T-helper 2 cell (primary cell): ENCODE data around the gene CPSF3.
"Not testable (repeated sequence)": the region's sequence is repeated elsewhere in the genome, so short reads cannot be mapped to it uniquely, and the experiment has no call there.

Experiments
- DNase-seq, 5 experiments: peaks; one replicate each; pipeline versions ENCODE4 v3.0.0 to v3.0.0-alpha.2; 2012 to 2022

CPSF3 gene

DNA sequence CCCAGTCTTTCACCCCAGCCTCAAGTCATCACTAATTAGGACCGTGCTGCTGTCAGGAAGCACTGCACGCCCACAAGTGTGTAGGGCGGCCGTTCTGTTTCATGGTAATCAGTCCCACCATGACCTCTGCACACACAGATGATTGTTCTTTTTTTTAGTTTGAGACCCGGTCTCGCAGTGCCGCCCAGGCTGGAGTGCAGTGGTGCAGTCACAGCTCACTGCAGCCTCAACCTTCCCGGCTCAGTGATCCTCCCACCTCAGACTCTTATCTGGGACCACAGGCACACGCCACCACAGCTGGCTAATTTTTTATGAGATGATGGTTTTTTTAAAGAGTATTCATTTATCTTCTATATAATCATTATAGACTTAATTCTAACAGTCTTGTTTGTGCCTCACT is 49.1 kb downstream of the CPSF3 start:
- no peak for DNase-seq

DNA sequence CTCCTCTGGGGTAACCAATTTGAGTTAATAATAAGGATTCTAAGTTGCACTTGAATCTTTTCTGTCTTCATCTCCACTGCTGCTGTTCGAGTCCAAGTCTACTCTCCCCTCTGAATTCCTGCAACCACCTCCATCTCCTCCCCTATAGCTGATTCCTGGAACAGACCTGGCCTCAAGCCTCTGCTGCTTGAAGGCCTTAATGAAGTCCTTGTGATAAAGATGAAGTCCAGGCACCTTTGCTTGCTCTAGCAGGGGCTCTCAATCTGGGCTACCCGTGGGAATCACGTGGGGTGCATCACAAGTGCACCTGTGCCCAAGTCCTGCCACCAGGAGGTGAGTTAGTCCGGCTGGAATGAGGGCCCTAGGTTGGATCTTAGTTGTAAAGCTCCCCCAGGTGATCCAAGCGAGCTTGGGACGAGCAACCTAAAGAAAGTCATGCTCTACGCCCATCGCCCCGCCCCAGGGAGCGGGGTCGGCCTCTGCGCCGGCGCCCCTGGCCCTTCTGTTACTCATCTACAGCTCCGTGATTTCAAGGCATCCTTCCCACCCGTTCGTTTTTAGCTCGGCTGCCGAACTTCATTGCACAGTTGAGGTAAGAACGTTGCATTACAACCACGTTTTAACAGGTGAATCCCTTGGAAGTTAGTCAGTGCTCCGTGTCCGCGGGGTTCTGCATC is 50.0 kb downstream of the CPSF3 start:
- DNase-seq = peak in 3 of 5 experiments; percentile 9 to 38 (median 16)

DNA sequence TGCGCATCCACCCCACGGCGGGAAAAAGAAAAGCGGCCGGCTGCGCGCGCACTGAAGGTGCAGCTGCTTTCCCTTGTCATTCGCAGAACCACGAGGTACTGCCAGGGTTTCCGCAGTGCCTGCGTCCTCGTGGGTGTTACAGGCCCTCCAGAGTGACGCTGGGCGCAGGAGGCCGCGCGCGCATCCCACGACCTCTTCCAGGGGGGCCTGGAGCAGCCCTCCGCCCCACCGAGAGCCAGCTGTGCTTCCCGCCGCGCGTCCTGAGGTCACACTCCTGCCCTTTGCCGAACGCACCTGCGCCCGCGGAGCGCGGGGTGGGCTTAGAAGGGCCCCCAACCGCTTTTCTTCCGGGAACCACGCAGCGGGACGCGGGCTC is 50.5 kb downstream of the CPSF3 start:
- DNase-seq = peak; percentile 39 to 70 (median 54)

DNA sequence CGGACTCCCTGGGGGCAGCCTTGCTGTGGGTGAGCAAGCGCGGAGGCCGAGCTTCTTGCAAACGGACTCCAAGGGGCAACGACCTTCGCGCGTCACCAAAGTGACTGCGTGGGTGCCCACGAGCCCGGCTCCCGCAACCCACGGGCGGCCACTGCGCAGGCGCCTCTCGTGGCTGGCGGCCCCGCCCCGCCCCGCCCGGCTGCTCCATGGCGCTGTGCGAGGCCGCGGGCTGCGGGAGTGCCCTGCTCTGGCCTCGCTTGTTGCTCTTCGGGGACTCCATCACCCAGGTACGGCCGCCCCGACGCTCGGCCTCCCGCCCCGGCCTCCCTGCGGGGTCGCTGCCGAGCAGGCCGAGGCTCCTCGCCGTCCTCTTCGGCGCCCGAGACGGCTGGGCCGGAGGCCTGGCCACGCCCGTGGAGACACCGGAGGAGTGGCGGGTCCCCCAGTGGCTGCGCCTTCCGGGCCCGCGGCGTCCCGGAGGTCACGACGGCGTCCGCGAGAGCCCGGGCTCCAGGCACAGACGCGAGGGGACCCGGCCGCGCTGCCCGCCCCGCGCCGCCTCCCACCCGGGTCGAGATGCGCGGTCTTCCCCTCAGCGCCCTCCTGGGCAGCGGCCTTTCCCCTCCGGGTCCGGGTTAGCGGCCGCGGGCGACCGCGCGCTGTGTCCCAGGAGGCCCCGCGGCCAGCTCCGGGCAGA is 51.1 kb downstream of the CPSF3 start, which contains the start of gene IAH1:
Gene IAH1 (plus strand): TSS at position 191 of the 697 bp plus-strand sequence. CDS start 16 bp downstream, at position 207.
- DNase-seq = peak; percentile 58 to 77 (median 69)

DNA sequence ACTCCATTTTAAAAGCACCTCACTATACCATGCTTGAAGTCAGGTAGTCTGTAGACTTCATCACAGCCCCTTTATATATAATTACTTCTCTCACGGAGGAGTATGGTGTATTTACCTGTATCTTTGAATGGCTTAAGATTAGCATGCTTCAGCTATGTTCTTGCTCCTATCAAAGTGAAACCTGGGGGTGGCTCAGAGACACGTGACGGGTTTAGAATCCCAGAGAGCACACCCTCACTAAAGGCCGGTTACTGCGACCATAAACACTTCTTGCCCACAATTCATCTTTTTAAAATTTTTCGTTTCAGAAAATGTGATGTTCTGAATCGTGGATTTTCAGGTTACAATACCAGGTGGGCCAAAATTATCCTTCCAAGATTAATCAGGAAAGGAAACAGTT is 54.5 kb downstream of the CPSF3 start:
- DNase-seq = peak in 1 of 5 experiments; percentile 22

DNA sequence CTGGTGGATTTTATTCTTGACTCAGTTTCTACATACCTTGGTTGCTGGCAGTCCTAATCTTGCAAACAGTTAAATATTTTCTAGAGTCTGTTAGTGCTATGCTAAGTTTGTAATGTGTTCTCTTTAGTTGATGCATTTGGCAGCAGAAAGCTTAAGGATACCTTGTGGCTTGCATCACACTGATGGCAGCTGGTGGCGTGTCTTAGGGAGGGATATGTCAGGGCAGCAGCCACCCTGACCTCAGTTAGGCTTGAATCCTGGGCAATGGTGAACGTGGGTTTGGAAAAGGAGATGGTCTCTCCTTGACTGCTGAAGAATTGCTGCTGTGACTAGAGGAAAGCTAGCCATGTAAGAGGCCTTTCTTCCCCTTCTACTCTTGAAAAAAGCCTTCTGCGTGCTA is 55.1 kb downstream of the CPSF3 start:
- DNase-seq = no peak

DNA sequence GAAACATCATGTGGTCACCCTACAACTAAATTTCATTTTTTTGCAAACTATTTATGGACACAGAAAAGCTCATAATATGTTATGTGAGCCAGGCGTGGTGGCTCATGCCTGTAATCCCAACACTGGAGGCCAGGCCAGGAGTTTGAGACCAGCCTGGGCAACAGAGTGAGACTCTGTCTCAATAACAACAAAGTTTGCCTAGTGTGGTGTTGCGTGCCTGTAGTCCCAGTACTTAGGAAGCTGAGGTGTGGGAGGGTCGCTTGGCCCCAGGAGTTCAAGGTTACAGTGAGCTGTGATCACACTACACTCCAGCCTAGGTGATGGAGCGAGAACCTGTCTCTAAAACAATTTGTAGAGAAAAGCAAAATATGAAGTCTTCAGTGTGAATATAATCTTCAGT is 56.7 kb downstream of the CPSF3 start:
- no peak for DNase-seq

DNA sequence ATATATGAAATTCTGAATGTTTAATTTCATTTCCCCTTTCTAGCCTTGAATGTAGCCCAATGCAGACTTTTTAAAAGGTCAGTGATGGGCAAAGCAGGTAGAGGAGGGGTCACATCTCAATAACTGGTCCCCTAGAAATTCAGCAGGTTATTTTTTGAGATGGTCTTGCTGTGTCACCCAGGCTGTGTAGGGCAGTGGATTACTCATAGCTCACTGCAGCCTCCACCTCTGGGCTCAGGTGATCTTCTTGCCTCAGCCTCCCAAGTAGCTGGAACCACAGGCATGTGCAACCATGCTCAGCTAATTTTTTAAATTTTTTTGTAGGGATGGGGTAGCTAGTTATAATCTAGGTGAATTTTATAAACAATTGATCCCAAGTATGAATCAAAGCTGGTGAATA is 59.7 kb downstream of the CPSF3 start:
- no peak for DNase-seq

DNA sequence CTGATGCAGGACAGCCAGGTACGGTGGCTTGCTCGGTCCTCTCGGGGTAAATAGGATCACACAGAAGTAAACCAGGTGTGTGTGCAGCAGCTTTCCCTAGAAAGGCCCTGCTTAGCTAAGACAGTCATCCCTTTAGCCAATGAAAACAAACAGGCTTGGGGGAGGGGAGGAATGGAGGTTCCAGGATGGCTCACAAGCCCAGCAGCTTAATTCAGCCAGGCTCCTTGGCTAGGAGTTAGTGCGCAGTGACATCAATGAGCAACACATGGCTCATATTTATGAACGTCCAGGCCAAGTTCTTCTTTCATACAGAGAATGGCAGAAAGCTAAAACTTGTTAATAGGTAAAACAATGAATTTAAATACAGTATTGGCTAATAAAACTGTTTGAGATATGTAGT is 61.1 kb downstream of the CPSF3 start:
- DNase-seq = no peak

DNA sequence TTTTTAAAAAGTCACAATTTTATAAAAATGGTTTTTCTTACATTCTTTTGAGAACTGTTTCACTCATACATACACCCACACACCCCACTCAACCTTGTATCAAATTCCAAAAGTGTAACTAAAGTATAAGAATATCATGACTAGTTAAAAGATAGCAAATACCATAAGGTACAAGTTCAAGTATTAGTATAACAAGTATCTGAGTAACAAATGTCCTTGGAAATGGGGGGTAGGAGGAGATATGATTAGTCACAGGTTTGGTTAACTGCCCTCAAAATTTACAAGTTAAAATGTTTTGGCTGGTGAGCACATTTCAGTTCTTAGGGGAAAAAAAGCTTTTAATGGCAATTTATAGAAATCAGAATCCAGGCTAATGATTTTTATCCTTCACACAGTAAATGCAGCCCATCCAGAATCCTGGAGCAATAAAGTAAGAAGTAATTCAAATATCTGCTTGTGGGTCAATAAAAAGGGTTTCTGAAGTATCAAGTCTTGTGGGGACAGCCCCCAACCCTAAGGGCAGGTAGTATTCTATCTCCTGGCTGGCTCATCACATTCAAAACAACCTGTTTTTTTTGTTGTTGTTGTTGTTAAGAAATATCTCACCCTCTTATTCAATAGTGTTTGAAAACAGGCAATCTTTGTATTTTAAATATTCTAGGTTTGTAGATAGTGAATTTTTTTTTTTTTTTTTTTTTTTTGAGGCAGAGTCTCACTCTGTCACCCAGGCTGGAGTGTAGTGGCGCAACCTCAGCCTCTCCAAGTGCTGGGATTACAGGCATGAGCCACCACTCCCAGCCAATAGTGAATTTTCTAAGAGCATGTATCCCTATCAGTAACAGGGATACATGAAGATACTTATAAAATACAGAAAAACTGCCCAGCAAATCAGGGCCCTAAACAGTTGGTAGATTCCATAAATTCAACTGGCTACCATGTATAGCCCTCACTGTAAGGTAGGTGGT is 65.4 kb downstream of the CPSF3 start:
- DNase-seq = no peak

DNA sequence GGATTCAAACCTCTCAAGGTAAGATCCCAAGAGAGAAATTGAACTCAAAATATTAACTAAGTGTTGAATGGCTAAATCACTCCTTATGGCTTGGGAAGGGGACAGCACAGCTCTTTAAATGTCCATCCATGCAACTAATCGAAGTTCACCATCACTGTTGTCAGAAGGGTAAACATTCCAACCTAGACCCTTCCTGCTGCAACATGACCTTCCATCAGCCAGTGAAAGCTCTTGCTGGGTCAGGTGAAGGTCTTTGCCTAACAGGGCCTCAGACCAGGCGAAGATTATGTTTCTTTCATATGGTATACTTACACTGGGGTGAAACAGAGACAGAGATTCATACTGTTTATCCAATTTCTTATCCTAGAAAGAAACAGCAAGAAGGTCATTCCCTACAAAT is 67.3 kb downstream of the CPSF3 start:
- no peak for DNase-seq

DNA sequence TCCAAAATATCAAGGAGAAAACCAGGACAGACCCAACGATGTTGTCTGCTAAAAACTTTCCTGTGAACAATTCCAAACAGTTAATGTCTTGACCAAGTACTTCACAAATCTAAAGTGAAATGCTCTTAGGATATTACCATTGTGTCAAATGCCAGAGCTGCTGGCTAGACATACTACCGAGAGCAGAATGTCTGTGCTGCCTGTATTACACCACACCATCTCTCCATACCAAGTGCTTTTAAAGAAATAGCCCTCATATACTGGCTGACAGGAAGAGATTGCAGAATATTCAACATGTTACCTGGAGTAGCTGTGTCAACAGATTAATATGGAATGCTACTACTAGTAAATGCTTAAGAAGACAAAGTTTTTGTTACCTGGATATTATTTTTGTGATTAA is 69.5 kb downstream of the CPSF3 start:
- DNase-seq = no peak

DNA sequence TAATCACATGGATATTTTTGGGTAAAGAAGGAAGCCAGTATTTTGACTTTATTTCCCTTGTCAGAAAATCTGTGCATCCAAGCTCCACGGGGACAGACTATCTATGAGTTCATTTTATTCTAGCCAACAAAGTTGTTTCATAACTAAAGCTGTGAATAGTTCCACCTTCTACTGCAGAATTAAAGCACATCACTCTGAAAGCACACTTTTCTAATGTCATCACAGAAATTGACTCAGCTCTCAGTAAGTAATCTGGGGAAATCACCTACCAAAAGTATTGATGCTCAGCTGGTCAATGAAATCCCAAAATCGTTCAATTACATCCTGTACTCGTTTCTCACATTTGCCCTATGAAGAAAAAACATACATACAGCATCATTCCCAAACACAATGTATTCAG is 70.0 kb downstream of the CPSF3 start:
- no peak for DNase-seq

DNA sequence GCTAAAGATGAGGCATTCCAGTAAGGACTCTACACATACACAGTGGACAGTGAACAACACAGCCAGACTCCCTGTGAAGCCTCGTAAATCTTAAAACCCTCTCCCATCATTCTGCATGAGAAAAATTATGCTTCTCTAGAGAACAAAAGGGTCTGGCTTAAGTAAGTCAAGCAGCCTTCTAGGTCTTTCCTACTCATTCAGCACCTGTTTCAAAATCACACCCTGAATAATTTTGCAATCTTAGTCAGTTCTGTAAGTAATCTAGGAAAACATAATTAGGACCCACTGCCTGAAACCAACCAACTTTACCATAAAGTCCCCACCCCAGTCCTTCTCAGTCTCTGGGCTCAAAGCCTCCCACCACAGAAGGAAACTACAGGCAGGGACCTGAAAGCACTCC is 70.6 kb downstream of the CPSF3 start:
- no peak for DNase-seq

DNA sequence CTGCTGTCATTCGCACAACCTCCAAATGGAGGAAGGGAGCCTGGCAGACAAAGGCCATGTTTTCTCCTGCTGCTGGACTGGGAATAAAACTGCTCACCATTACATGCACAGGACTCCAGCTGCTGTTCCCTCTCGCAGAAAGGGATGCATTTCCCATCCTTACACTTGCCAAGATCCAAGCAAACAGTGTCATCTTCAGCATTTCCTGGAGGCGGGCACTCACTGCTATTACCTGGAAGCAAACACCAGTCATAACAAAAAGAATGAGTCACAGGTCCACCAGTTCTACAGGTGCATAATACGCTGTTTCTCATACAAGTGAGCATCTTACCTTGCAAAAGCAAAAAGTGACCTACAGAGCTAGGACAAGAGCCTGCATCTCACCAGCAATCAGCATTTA is 73.6 kb downstream of the CPSF3 start:
- no peak for DNase-seq

DNA sequence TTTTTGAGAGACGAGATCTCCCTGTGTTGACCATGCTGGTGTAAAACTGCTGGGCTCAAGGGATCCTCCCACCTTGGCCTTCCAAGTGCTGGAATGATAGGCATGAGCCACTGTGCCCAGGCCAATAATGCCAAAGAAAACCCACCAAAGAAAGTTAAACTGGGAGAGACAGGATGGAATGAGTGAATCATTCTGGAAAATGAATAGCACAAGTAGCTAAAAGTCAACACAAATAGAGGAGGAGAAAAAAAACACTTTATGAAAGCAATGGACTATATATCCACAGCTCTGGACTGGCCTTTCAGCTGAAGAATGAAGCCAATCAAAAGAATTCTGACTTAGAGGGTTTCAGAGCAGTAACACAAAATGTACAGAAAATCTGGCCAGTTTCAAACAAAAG is 74.8 kb downstream of the CPSF3 start:
- no peak for DNase-seq

DNA sequence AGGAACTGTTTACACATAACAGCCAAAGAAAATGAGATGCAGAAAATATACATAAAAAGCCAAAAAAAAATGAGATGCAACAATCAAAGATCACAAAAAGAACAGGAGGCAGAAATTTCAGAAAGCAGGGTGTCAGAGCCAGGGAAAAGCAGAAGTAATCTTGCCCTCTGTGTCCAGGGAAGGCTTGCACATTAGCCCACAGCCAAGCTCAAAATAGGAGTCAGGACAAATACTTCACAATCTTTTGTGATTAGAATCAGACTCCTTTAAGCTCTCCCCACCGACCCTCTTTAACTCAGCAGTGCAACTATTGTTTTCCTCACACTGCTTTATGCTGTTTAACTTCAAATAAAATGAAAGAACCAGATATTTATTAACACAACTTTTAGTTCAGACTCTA is 85.5 kb downstream of the CPSF3 start:
- no peak for DNase-seq

DNA sequence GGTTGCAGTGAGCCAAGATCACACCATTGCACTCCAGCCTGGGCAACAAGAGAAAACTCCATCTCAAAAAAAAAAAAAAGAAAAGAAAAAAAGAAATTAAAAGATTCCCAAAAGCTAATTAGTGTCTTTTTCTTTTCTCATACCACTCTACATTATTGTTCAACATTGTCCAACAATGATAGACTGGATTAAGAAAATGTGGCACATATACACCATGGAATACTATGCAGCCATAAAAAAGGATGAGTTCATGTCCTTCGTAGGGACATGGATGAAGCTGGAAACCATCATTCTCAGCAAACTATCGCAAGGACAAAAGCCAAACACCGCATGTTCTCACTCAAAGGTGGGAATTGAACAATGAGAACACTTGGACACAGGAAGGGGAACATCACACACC is 90.5 kb downstream of the CPSF3 start:
- DNase-seq = not testable (repeated sequence)

DNA sequence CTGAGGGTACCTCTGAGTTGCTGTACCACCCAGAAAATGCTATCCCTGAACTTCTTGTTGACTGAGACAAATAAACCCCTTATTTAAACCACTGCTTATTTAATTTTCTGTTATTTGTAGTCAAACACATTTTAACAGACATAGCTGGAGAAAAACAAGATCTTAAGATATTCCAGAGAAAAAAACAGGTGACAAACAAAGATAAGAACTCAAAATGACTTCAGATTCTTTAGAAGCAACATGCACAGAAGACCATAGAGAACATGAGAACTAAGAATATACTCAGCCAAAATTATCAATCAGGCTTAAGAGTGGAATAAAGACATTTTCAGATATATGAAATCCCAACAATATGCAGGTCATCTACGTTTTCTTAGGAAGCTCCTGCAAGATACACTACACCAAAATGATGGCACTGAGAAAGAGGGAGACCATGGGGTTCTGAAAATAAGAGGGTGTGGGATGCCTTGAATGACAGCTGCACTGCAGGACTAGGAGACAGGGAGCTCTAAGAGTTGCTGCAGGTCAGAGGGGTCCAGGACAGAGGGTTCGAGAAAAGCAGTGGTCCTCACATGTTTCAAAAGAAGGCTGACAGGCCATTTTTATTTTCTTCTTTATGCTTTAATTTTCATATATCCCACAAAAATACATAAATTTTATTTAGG is 93.8 kb downstream of the CPSF3 start:
- no peak for DNase-seq

DNA sequence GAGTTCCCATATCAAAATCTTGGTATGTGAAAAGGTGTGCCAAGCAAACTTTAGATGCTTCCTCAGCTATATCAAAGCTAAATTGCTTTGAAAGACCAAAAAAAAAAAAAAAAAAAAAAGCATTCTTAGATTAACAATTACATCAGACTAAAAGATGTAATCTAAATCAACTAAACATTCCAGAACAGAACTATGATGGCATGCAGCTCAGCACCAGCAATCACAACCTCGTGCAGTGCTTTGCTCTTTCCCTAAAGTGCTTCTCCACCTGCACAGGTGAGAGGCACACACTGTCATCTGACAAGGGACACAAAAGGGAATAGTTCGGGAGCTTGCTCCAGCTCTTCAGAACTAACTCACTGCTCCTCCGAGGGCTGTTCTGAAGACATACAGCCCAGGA is 94.7 kb downstream of the CPSF3 start:
- no peak for DNase-seq

DNA sequence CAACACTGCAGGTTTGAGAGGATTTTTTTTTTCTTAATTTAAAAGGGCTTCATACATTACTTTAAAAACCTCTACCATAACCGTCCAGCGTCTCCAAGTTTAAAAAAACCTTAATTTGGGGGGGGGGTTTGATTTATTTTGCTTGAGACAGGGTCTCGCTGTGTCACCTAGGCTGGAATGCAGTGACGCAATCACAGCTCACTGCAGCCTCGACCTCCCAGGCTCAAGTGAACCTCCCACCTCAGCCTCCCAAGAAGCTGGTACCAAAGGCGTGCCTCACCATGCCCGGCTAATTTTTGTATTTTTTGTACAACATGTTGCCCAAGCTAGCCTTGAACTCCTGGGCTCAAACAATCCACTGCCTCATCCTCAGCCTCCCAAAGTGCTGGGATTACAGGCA is 95.3 kb downstream of the CPSF3 start:
- no peak for DNase-seq

DNA sequence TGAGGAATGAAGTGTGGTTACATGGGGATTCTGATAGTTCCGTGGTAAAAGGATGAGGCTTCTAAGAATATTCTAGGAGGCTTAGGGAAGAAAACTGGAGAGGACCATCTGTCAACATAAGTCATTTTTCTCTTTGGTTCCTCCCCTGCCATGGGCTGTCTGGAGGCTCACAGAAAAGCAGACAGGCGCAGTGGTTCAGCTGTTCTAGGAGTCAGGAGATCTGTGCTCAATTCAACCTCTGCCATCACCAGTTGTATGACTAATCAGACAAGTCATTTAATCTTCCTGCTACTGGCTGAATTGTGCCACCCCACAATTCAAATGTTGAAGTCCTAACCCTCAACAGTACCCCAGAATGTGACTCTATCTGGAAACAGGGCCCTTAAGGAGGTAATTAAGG is 95.8 kb downstream of the CPSF3 start:
- DNase-seq = no peak
